Measurements from ENCODE around the gene ZNF660.

Gene ZNF660

GRCh38 chr3:44642337-44642736 is 57.6 kb downstream of the ZNF660 start:
- no peak for DNase-seq
- Histone ChIP-seq H3K9me3 (no peaks in the 10 kb centered on the region), H3K27me3 (no peaks in the 10 kb centered on the region), H3K4me3 (ENCODE audit: low read depth, low read length) (no peak overlapping the region), H3K4me1 (no peaks in the 10 kb centered on the region), H3K36me3 (peaks cover 23% of the 10 kb centered on the region)
- TF ChIP-seq CTCF (IDR thresholded peaks at IDR 0.05; ENCODE audit: low read depth, low read length): no peak

- no peak for DNase-seq
- no peak for TF ChIP-seq CTCF (IDR thresholded peaks at IDR 0.05; ENCODE audit: low read depth, low read length)
- peaks cover 23% of the 10 kb centered on the region for H3K36me3 ChIP-seq
- no peak overlapping the region for H3K4me3 ChIP-seq (ENCODE audit: low read depth, low read length)
- no peaks in the 10 kb centered on the region for H3K4me1 ChIP-seq
- H3K9me3 ChIP-seq: no peaks in the 10 kb centered on the region
- no peaks in the 10 kb centered on the region for H3K27me3 ChIP-seq
These were observed 58.3 kb downstream of the ZNF660 start for GRCh38 chr3:44643024-44643423.

GRCh38 chr3:44647771-44648170 is 63.0 kb downstream of the ZNF660 start:
- Histone ChIP-seq H3K9me3 (no peaks in the 10 kb centered on the region), H3K36me3 (peaks cover 17% of the 10 kb centered on the region), H3K27me3 (no peaks in the 10 kb centered on the region), H3K4me1 (no peaks in the 10 kb centered on the region), H3K4me3 (ENCODE audit: low read depth, low read length) (peak overlapping the region; percentile 82)
- no peak for DNase-seq
- TF ChIP-seq CTCF (IDR thresholded peaks at IDR 0.05; ENCODE audit: low read depth, low read length): no peak

- H3K4me1 ChIP-seq: no peaks in the 10 kb centered on the region
- TF ChIP-seq CTCF (IDR thresholded peaks at IDR 0.05; ENCODE audit: low read depth, low read length): no peak
- peaks cover 12% of the 10 kb centered on the region for H3K36me3 ChIP-seq
- H3K9me3 ChIP-seq: no peaks in the 10 kb centered on the region
- DNase-seq: peak; percentile 78
- no peaks in the 10 kb centered on the region for H3K27me3 ChIP-seq
- H3K4me3 ChIP-seq (ENCODE audit: low read depth, low read length): peak within 1 kb of the TSS; percentile 82
These were observed 63.9 kb downstream of the ZNF660 start, which contains the start of gene ZNF35 for GRCh38 chr3:44648564-44649229. Gene ZNF35 (plus strand): TSS chr3:44648732. CDS start chr3:44651068, 2,336 bp downstream.
